Measurements from ENCODE around the gene CASQ1.

Gene CASQ1

GRCh38 chr1:160232911-160233310 lies 42.5 kb downstream of the CASQ1 start:
- no peak for DNase-seq

DNA sequence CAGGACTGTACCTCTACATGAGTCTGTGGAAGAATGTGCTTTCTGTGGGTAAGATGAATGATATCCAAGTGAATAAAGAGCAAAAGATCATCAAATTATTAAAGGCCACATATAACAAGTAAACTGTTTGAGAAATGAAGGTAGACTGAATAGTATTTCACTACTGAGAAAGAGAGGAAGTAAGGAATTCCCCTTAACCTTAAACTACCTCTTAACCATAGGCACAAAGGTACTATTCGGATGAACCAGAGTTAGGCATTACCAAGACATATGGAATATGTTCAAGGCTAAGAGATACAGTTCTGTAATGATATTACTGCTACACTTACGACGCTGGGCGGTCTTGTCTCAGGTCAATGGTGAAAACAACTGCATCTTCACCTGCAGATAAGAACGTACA lies 46.4 kb downstream of the CASQ1 start:
- no peak for DNase-seq

DNA sequence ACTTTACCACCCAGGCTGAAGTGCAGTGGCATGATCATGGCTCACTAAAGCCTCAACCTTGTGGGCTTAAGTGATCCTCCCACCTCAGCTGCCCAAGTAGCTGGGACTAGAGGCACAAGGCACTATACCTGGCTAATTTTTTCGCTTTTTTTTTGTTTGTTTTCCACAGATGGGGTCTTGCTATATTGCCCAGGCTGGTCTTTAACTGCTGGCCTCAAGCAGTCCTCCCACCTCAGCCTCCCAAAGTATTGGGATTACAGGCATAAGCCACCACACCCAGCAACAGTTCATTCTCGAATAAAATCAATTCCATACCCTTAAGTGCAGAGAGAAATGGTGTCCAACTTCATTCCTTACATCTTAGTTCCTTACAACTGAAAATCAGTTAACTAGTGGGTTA lies 47.2 kb downstream of the CASQ1 start:
- DNase-seq: no peak

- no peak for DNase-seq
Measured at GRCh38 chr1:160238408-160238807, 48.0 kb downstream of the CASQ1 start.

DNA sequence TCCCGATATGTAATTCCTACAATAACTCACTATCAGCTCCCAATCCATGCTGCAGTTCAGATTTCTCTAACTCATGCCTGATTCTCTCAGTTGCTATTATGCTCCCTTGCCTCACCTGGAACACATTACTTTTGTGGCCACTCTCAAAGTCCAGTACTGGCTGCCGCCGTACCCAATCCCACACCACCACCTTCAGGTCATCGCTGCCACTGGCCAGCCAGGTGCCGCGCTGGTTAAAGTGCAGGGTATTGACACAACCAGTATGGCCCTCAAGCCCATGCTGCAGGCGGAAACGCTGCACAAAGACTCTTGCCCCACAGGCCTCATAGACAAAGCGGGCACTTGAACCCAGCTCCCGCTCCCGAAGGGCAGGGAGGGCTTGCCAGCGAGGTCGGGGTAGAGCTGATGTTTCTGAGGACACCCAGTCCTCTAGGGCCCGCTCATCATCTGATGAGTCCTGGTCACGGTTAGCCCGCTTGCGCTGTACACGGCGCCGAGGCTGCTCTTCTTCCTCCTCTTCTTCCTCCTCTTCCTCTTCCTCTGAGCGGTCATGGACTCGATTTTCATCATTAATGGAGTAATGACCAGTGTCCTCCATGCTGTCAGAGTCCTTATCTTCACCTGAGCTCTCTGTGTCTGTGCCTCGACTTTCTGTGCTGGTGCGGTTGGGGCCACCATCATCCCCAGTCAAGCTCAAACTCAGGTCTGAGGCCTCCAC lies 49.4 kb downstream of the CASQ1 start:
- no peak for DNase-seq

- DNase-seq: no peak
Measured at GRCh38 chr1:160243767-160244166, 53.4 kb downstream of the CASQ1 start.

DNA sequence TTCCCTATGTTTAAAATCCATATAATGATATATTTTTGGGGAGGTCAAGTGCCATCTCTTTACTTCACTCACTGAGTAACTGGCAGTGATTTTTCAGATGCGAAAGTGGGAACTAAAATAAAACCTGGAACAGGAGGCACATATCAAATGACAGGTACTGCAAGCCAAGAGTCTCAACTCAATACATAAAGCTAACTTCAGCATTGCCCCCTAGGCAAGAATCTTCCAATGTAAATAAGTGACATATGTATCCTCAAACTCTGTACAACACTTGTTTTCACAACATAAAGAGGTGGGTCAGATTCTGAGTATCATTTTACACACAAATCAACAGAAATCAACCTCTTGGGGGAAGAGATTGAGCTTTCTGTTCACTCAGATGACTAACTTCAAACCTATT lies 53.8 kb downstream of the CASQ1 start:
- DNase-seq: no peak

DNA sequence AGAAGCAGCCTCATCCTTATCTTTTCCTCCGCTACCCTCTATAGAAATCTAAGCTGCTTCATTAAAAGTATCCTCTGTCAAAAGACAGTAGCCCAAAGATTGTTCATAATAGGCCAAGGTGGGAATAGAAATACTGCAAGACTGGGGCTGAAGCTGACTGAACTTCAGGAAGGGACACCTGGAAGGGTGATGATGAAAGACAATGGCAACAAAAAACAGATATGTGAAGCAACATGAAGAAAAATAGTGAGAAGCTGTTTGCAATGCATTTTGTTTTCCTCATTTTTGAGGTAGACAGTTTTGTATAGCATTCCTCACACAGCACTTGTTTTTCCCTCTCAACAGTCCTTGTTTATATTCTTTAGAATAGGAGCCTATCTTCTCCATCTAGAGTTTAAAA lies 55.1 kb downstream of the CASQ1 start:
- no peak for DNase-seq

DNA sequence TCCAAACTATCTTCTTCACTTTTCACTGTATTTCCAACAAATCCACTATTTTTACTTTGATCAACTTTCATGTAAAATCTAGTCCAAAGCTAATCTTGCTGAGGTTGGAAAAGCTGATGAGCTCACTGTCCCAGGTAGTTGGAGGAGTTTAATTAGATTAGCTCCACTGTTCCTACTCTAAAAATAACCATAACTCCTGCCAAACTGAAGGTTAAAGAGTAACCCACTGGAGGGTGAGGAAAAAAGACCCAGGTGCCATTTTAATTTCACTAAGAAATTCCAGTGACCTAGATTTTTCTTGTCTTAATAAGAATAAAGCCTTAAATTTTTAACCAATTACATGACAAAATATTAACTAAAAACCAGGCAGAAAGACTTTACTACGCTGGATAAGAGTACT lies 56.7 kb downstream of the CASQ1 start:
- DNase-seq: no peak

- no peak for DNase-seq
Measured at GRCh38 chr1:160251011-160251410, 60.6 kb downstream of the CASQ1 start.

Data from activated gamma-delta T cell treated with Interleukin-2 at 50 U/mL for 16 hours (primary cell).